ENCODE measurements around the gene SOX4. TPM values are rescaled to one million over a fixed set of nuclear protein-coding genes. Genes with fewer than 3 reads are reported as not detected.
A peak's percentile ranks its signal among the peaks of the same experiment; 100 is the strongest.
"Not testable (repeated sequence)": the region's sequence is repeated elsewhere in the genome, so short reads cannot be mapped to it uniquely, and the experiment has no call there.

The SOX4 gene
- 10 to 100 TPM in 2 of 4 donors, 1 to 10 TPM in 2; 3.8 to 27.1 (median 14.0) TPM for polyA plus RNA-seq
- long read RNA-seq, donor 1, full-length matches to known transcripts: 250 of 250 reads
- long read RNA-seq, donor 1, partial matches to known transcripts: 0 of 250 reads
- long read RNA-seq, donor 1, other reads (novel, unspliced or antisense): 0 of 250 reads
- long read RNA-seq, donor 2, full-length matches to known transcripts: 69 of 69 reads
- long read RNA-seq, donor 2, partial matches to known transcripts: 0 of 69 reads
- long read RNA-seq, donor 2, other reads (novel, unspliced or antisense): 0 of 69 reads
- long read RNA-seq, donor 3, full-length matches to known transcripts: 212 of 212 reads
- long read RNA-seq, donor 3, partial matches to known transcripts: 0 of 212 reads
- long read RNA-seq, donor 3, other reads (novel, unspliced or antisense): 0 of 212 reads
- long read RNA-seq, donor 4, full-length matches to known transcripts: 26 of 26 reads
- long read RNA-seq, donor 4, partial matches to known transcripts: 0 of 26 reads
- long read RNA-seq, donor 4, other reads (novel, unspliced or antisense): 0 of 26 reads
- long read RNA-seq, donor 5, full-length matches to known transcripts: 59 of 59 reads
- long read RNA-seq, donor 5, partial matches to known transcripts: 0 of 59 reads
- long read RNA-seq, donor 5, other reads (novel, unspliced or antisense): 0 of 59 reads
- long read RNA-seq, donor 6, full-length matches to known transcripts: 110 of 110 reads
- long read RNA-seq, donor 6, partial matches to known transcripts: 0 of 110 reads
- long read RNA-seq, donor 6, other reads (novel, unspliced or antisense): 0 of 110 reads
- long read RNA-seq, donor 7, full-length matches to known transcripts: 346 of 346 reads
- long read RNA-seq, donor 7, partial matches to known transcripts: 0 of 346 reads
- long read RNA-seq, donor 7, other reads (novel, unspliced or antisense): 0 of 346 reads
- long read RNA-seq, donor 8, full-length matches to known transcripts: 54 of 54 reads
- long read RNA-seq, donor 8, partial matches to known transcripts: 0 of 54 reads
- long read RNA-seq, donor 8, other reads (novel, unspliced or antisense): 0 of 54 reads
- long read RNA-seq, donor 9, full-length matches to known transcripts: 38 of 38 reads
- long read RNA-seq, donor 9, partial matches to known transcripts: 0 of 38 reads
- long read RNA-seq, donor 9, other reads (novel, unspliced or antisense): 0 of 38 reads
- long read RNA-seq, donor 10, full-length matches to known transcripts: 366 of 366 reads
- long read RNA-seq, donor 10, partial matches to known transcripts: 0 of 366 reads
- long read RNA-seq, donor 10, other reads (novel, unspliced or antisense): 0 of 366 reads

GRCh38 chr6:21593412-21593926 lies at the start of gene SOX4:
SOX4 (plus strand) TSS chr6:21593751; CDS start chr6:21594535, 784 bp downstream.
- DNase-seq (peak; percentile 96 to 98), FAIRE-seq (peak; percentile 59)
- Histone ChIP-seq H3K4me3 (ENCODE audit: low read depth in 1 of 3, low read length in 3 of 3) (peak within 1 kb of the TSS; percentile 85 to 90 (median 89)), H3K36me3 (ENCODE audit: control insufficient read depth in 3 of 3, insufficient read depth in 2 of 3, low read depth in 1 of 3, low read length in 3 of 3) (peaks cover 0 to 13% (median 0%) of the 10 kb centered on the region in 3 donors), H3K4me1 (ENCODE audit: control insufficient read depth in 3 of 3, insufficient read depth in 2 of 3, low read depth in 1 of 3, low read length in 2 of 3) (peaks cover 0 to 13% (median 0%) of the 10 kb centered on the region in 3 donors), H3K9me3 (ENCODE audit: control insufficient read depth in 2 of 2, insufficient read depth in 1 of 2, low read depth in 1 of 2, low read length in 1 of 2) (no peaks in the 10 kb centered on the region), H3K27ac (ENCODE audit: low read depth in 1 of 3, low read length in 2 of 3) (peak within 1 kb of the TSS; percentile 84 to 91 (median 90)), H3K27me3 (ENCODE audit: control insufficient read depth in 3 of 3, insufficient read depth in 3 of 3, low read length in 3 of 3) (no peaks in the 10 kb centered on the region)
- 0 to 1% (median 1%) methylated on average over 19 of the region's 19 CpGs for WGBS, 3 donors

GRCh38 chr6:21552286-21552685 lies 41.3 kb upstream of the SOX4 start:
- WGBS, 3 donors: 88 to 93% (median 92%) methylated on average over 16 to 27 of the region's 27 CpGs
- peaks cover 0 to 15% of the 10 kb centered on the region in 2 donors for H3K9me3 ChIP-seq (ENCODE audit: control insufficient read depth in 2 of 2, insufficient read depth in 1 of 2, low read depth in 1 of 2, low read length in 1 of 2)
- not testable (repeated sequence) for FAIRE-seq; H3K4me1 ChIP-seq (ENCODE audit: control insufficient read depth in 3 of 3, insufficient read depth in 2 of 3, low read depth in 1 of 3, low read length in 2 of 3); H3K36me3 ChIP-seq (ENCODE audit: control insufficient read depth in 3 of 3, insufficient read depth in 2 of 3, low read depth in 1 of 3, low read length in 3 of 3); H3K27me3 ChIP-seq (ENCODE audit: control insufficient read depth in 3 of 3, insufficient read depth in 3 of 3, low read length in 3 of 3); H3K4me3 ChIP-seq (ENCODE audit: low read depth in 1 of 3, low read length in 3 of 3); H3K27ac ChIP-seq (ENCODE audit: low read depth in 1 of 3, low read length in 2 of 3); DNase-seq

- Histone ChIP-seq H3K4me1 (ENCODE audit: control insufficient read depth in 3 of 3, insufficient read depth in 2 of 3, low read depth in 1 of 3, low read length in 2 of 3) (no peaks in the 10 kb centered on the region), H3K9me3 (ENCODE audit: control insufficient read depth in 2 of 2, insufficient read depth in 1 of 2, low read depth in 1 of 2, low read length in 1 of 2) (peaks cover 0 to 11% of the 10 kb centered on the region in 2 donors), H3K4me3 (ENCODE audit: low read depth in 1 of 3, low read length in 3 of 3) (no peak overlapping the region), H3K36me3 (ENCODE audit: control insufficient read depth in 3 of 3, insufficient read depth in 2 of 3, low read depth in 1 of 3, low read length in 3 of 3) (no peaks in the 10 kb centered on the region), H3K27ac (ENCODE audit: low read depth in 1 of 3, low read length in 2 of 3) (no peak overlapping the region), H3K27me3 (ENCODE audit: control insufficient read depth in 3 of 3, insufficient read depth in 3 of 3, low read length in 3 of 3) (no peaks in the 10 kb centered on the region)
- DNase-seq (no peak), FAIRE-seq (no peak)
- 78 to 95% (median 94%) methylated on average over 5 of the region's 5 CpGs for WGBS, 3 donors
Measured at GRCh38 chr6:21554286-21554685, 39.3 kb upstream of the SOX4 start.

- Histone ChIP-seq H3K4me1 (ENCODE audit: control insufficient read depth in 3 of 3, insufficient read depth in 2 of 3, low read depth in 1 of 3, low read length in 2 of 3) (no peaks in the 10 kb centered on the region), H3K4me3 (ENCODE audit: low read depth in 1 of 3, low read length in 3 of 3) (no peak overlapping the region), H3K27ac (ENCODE audit: low read depth in 1 of 3, low read length in 2 of 3) (no peak overlapping the region), H3K36me3 (ENCODE audit: control insufficient read depth in 3 of 3, insufficient read depth in 2 of 3, low read depth in 1 of 3, low read length in 3 of 3) (no peaks in the 10 kb centered on the region), H3K27me3 (ENCODE audit: control insufficient read depth in 3 of 3, insufficient read depth in 3 of 3, low read length in 3 of 3) (no peaks in the 10 kb centered on the region), H3K9me3 (ENCODE audit: control insufficient read depth in 2 of 2, insufficient read depth in 1 of 2, low read depth in 1 of 2, low read length in 1 of 2) (peaks cover 0 to 4% of the 10 kb centered on the region in 2 donors)
- DNase-seq: no peak
- 75 to 86% (median 85%) methylated on average over 5 of the region's 5 CpGs for WGBS, 3 donors
- FAIRE-seq: no peak
Measured at GRCh38 chr6:21555197-21555596, 38.4 kb upstream of the SOX4 start.

GRCh38 chr6:21556511-21556910 lies 37.0 kb upstream of the SOX4 start:
- Histone ChIP-seq H3K4me1 (ENCODE audit: control insufficient read depth in 3 of 3, insufficient read depth in 2 of 3, low read depth in 1 of 3, low read length in 2 of 3) (no peaks in the 10 kb centered on the region), H3K36me3 (ENCODE audit: control insufficient read depth in 3 of 3, insufficient read depth in 2 of 3, low read depth in 1 of 3, low read length in 3 of 3) (no peaks in the 10 kb centered on the region), H3K27ac (ENCODE audit: low read depth in 1 of 3, low read length in 2 of 3) (no peak overlapping the region), H3K4me3 (ENCODE audit: low read depth in 1 of 3, low read length in 3 of 3) (no peak overlapping the region), H3K27me3 (ENCODE audit: control insufficient read depth in 3 of 3, insufficient read depth in 3 of 3, low read length in 3 of 3) (no peaks in the 10 kb centered on the region), H3K9me3 (ENCODE audit: control insufficient read depth in 2 of 2, insufficient read depth in 1 of 2, low read depth in 1 of 2, low read length in 1 of 2) (no peaks in the 10 kb centered on the region)
- DNase-seq (no peak), FAIRE-seq (no peak)
- 87 to 94% (median 90%) methylated on average over 6 of the region's 6 CpGs for WGBS, 3 donors

- H3K27me3 ChIP-seq (ENCODE audit: control insufficient read depth in 3 of 3, insufficient read depth in 3 of 3, low read length in 3 of 3): no peaks in the 10 kb centered on the region
- no peak overlapping the region for H3K4me3 ChIP-seq (ENCODE audit: low read depth in 1 of 3, low read length in 3 of 3)
- H3K4me1 ChIP-seq (ENCODE audit: control insufficient read depth in 3 of 3, insufficient read depth in 2 of 3, low read depth in 1 of 3, low read length in 2 of 3): no peaks in the 10 kb centered on the region
- H3K27ac ChIP-seq (ENCODE audit: low read depth in 1 of 3, low read length in 2 of 3): no peak overlapping the region
- no peaks in the 10 kb centered on the region for H3K9me3 ChIP-seq (ENCODE audit: control insufficient read depth in 2 of 2, insufficient read depth in 1 of 2, low read depth in 1 of 2, low read length in 1 of 2)
- DNase-seq: no peak
- H3K36me3 ChIP-seq (ENCODE audit: control insufficient read depth in 3 of 3, insufficient read depth in 2 of 3, low read depth in 1 of 3, low read length in 3 of 3): no peaks in the 10 kb centered on the region
- 21 to 52% (median 28%) methylated on average over 5 of the region's 5 CpGs for WGBS, 3 donors
- FAIRE-seq: no peak
Measured at GRCh38 chr6:21556968-21557721, 36.4 kb upstream of the SOX4 start.

GRCh38 chr6:21559238-21559637 lies 34.3 kb upstream of the SOX4 start:
- H3K9me3 ChIP-seq (ENCODE audit: control insufficient read depth in 2 of 2, insufficient read depth in 1 of 2, low read depth in 1 of 2, low read length in 1 of 2): no peaks in the 10 kb centered on the region
- WGBS, 3 donors: 86 to 88% (median 87%) methylated on average over 3 of the region's 3 CpGs
- FAIRE-seq: no peak

More at GRCh38 chr6:21559238-21559637, 34.3 kb upstream of the SOX4 start:
- H3K4me1 ChIP-seq (ENCODE audit: control insufficient read depth in 3 of 3, insufficient read depth in 2 of 3, low read depth in 1 of 3, low read length in 2 of 3): no peaks in the 10 kb centered on the region
- H3K27ac ChIP-seq (ENCODE audit: low read depth in 1 of 3, low read length in 2 of 3): no peak overlapping the region
- DNase-seq: no peak
- H3K27me3 ChIP-seq (ENCODE audit: control insufficient read depth in 3 of 3, insufficient read depth in 3 of 3, low read length in 3 of 3): no peaks in the 10 kb centered on the region
- H3K4me3 ChIP-seq (ENCODE audit: low read depth in 1 of 3, low read length in 3 of 3): no peak overlapping the region
- no peaks in the 10 kb centered on the region for H3K36me3 ChIP-seq (ENCODE audit: control insufficient read depth in 3 of 3, insufficient read depth in 2 of 3, low read depth in 1 of 3, low read length in 3 of 3)
